Testis (tissue), 3 donors: Measurements from ENCODE around the gene PTGIS. TPM values are rescaled to one million over a fixed set of nuclear protein-coding genes. Genes with fewer than 3 reads are reported as not detected.

Experiments
- DNase-seq: peaks from one replicate; pipeline ENCODE4 v3.0.0-alpha.2; 2019
- H3K27ac ChIP-seq, 2 donors: fragments of 200-600 bp; sonication (generic); one replicate each; pipeline ENCODE4 v1.5.1; 2019
- H3K27me3 ChIP-seq: fragments of 200-600 bp; sonication (generic); one replicate; pipeline ENCODE4 v1.5.1; 2019
- H3K36me3 ChIP-seq: fragments of 200-600 bp; sonication (generic); one replicate; pipeline ENCODE4 v1.5.1; 2017; ENCODE audit warnings: low read depth; ENCODE audit errors: missing control alignments
- H3K4me1 ChIP-seq: fragments of 200-600 bp; sonication (generic); one replicate; pipeline ENCODE4 v1.5.1; 2019
- H3K4me3 ChIP-seq, 2 donors: fragments of 200-600 bp; sonication (generic); one replicate each; pipeline ENCODE4 v1.5.1; 2017 to 2019
- H3K9me3 ChIP-seq: fragments of 200-600 bp; sonication (generic); one replicate; pipeline ENCODE4 v1.5.1; 2017
- CTCF ChIP-seq, 3 experiments: fragments of 450-650 bp in 2 of 3; fragments of 200-600 bp in 1 of 3; sonication (generic) in 1 of 3; IDR thresholded peaks; one replicate each; pipeline ENCODE4 v1.5.1; 2016 to 2019; ENCODE audit warnings: antibody characterized with exemption in 3 of 3, mild to moderate bottlenecking in 2 of 3, moderate library complexity in 1 of 3
- POLR2A ChIP-seq: fragments of 450-650 bp; IDR thresholded peaks from one replicate; pipeline ENCODE4 v1.6.1; 2017; ENCODE audit warnings: antibody characterized with exemption, mild to moderate bottlenecking, moderate library complexity
- whole genome bisulfite sequencing, 2 donors: methylation state at CpG; one replicate each; pipeline ENCODE4 v1.1.5; 2018; 5-methylcytosine and 5-hydroxymethylcytosine counted together
- intact Hi-C: fragments of 100-400 bp; cut with DNase I; formaldehyde crosslinking; loops from one replicate; pipeline ENCODE4 v1.15.1; 2023; ENCODE audit warnings: low total_unique reads
- polyA plus RNA-seq: library from polyadenylated mRNA; stranded (reverse); fragments of 350-450 nt; fragmentation: Illumina TruSeq; extraction: RNeasy Lipid Tissue Mini Kit (QIAGEN cat#74804); gene quantifications from one replicate; pipeline ENCODE4 v1.2.3, GENCODE V29; 2014; ENCODE audit warnings: low read depth, low replicate concordance; ENCODE audit not compliant: insufficient read depth
- total RNA-seq, 2 donors: library from RNA; depleted of rRNA; stranded (reverse); fragments of >200 nt; gene quantifications; one replicate each; pipeline ENCODE4 v1.2.3, GENCODE V29; 2016

The PTGIS gene
- total and polyA plus RNA-seq, 3 donors from 2014 or later, result 12.2 to 30.3 (median 13.0) TPM

GRCh38 chr20:49505518-49505917 is 62.4 kb downstream of the PTGIS start:
- no peak overlapping the region for H3K27ac ChIP-seq
- no peaks in the 10 kb centered on the region for H3K9me3 ChIP-seq
- WGBS, 2 donors, result 41 to 63% methylated on average over 7 to 9 of the region's 9 CpGs
- intact Hi-C loops, result no loop called here
- peaks cover 6% of the 10 kb centered on the region for H3K4me1 ChIP-seq
- no peak overlapping the region for H3K4me3 ChIP-seq
- no peaks in the 10 kb centered on the region for H3K36me3 ChIP-seq
- TF ChIP-seq POLR2A (no peak), CTCF (IDR thresholded peaks at IDR 0.05) (no peak)
- H3K27me3 ChIP-seq, result no peaks in the 10 kb centered on the region
- peak; percentile 52 for DNase-seq

DNA sequence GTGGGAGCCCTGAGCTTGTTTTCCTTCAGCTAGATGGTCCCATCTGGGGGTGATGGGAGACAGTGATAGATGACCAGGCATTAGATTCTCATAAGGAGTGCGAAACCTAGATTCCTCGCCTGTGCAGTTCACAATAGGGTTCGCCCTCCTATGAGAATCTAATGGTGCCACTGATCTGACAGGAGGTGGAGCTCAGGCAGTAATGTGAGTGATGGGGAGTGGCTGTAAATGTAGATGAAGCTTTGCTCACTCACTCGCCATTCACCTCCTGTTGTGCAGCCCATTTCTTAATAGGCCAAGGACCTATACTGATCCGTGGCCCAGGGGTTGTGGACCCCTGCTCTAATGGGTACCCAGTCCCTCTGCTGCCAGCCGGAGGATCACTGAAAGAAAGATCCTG is 64.8 kb downstream of the PTGIS start:
- WGBS, 2 donors, result 77 to 88% methylated on average over 6 of the region's 6 CpGs
- no peak for DNase-seq

GRCh38 chr20:49501917-49502316 is 66.0 kb downstream of the PTGIS start:
- WGBS, 2 donors, result 86 to 89% methylated on average over 3 of the region's 3 CpGs
- no peaks in the 10 kb centered on the region for H3K36me3 ChIP-seq
- TF ChIP-seq CTCF (IDR thresholded peaks at IDR 0.05) (no peak), POLR2A (no peak)
- DNase-seq, result no peak
- no peaks in the 10 kb centered on the region for H3K4me1 ChIP-seq
- H3K9me3 ChIP-seq, result no peaks in the 10 kb centered on the region
- H3K4me3 ChIP-seq, result no peak overlapping the region
- H3K27ac ChIP-seq, result no peak overlapping the region
- no peaks in the 10 kb centered on the region for H3K27me3 ChIP-seq
- intact Hi-C loops, result no loop called here

More for the DNA sequence above, 64.8 kb downstream of the PTGIS start:
- no peaks in the 10 kb centered on the region for H3K27me3 ChIP-seq
- H3K36me3 ChIP-seq, result no peaks in the 10 kb centered on the region
- intact Hi-C loops, result no loop called here
- H3K4me1 ChIP-seq, result peaks cover under 1% of the 10 kb centered on the region
- H3K4me3 ChIP-seq, result no peak overlapping the region
- TF ChIP-seq CTCF (IDR thresholded peaks at IDR 0.05), result no peak
- no peak for TF ChIP-seq POLR2A
- no peaks in the 10 kb centered on the region for H3K9me3 ChIP-seq
- H3K27ac ChIP-seq, result no peak overlapping the region

GRCh38 chr20:49497398-49497669 is 70.6 kb downstream of the PTGIS start:
- no peaks in the 10 kb centered on the region for H3K36me3 ChIP-seq
- H3K27ac ChIP-seq, result no peak overlapping the region
- WGBS, 2 donors, result 38 to 61% methylated on average over 1 of the region's 1 CpG
- H3K4me3 ChIP-seq, result no peak overlapping the region
- H3K27me3 ChIP-seq, result no peaks in the 10 kb centered on the region
- no peak for DNase-seq
- H3K4me1 ChIP-seq, result no peaks in the 10 kb centered on the region
- intact Hi-C loops, result no loop called here
- no peaks in the 10 kb centered on the region for H3K9me3 ChIP-seq
- TF ChIP-seq POLR2A, result no peak
- no peak for TF ChIP-seq CTCF (IDR thresholded peaks at IDR 0.05)

DNA sequence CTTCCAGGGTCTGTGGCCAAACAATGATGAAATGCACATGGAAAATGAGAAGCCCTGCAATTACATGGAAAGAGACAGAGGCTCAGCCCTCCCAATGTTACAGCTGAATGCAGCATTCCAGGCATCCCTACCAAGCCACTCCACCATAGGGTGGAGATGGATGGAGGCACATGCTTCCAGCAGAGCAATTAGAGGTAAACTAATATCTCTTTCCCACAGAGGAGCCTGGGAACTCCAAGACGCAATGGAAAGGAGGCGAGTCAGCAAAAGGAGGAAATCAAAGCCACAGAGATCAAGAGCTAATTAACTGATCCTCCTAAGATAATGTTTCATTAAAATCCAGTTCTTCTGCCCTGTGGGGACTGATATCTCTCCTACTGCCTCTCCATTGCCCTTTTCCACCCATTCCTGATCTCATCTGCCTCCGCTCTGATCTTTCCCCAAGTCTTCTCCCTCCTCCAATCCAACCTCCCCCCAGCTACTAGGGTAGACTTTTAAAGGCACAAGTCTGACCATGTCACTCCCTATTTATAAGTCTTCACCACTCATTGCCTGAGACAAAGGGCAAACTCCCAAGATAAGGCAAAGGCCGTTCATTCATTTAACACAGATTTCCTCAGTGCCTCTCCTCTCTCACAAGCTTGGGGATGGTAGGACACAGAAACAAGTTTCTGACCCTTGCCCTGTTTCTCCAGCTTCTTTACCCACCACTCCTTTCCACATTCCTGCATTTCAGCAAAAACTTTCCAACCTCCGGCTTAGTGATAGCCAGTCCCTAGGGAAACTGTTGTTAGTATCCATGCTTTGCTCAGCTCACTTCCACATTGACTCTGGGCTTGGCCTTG is 71.2 kb downstream of the PTGIS start:
- no peaks in the 10 kb centered on the region for H3K27me3 ChIP-seq
- H3K27ac ChIP-seq, result no peak overlapping the region
- WGBS, 2 donors, result 80% methylated on average over 5 of the region's 5 CpGs
- no peaks in the 10 kb centered on the region for H3K9me3 ChIP-seq
- no peaks in the 10 kb centered on the region for H3K4me1 ChIP-seq
- no peaks in the 10 kb centered on the region for H3K36me3 ChIP-seq
- intact Hi-C loops, result no loop called here
- no peak overlapping the region for H3K4me3 ChIP-seq
- no peak for DNase-seq
- TF ChIP-seq CTCF (IDR thresholded peaks at IDR 0.05), result no peak
- no peak for TF ChIP-seq POLR2A
